Lower leg skin (tissue), 3 donors: ENCODE data around the gene SLC37A1.

Experiments
- POLR2A ChIP-seq, 2 donors: fragments of 450-650 bp; IDR thresholded peaks; one replicate each; pipeline ENCODE4 v1.6.1; 2016 to 2017; ENCODE audit warnings: antibody characterized with exemption in 2 of 2, mild to moderate bottlenecking in 1 of 2, moderate library complexity in 1 of 2
- TF ChIP-seq, protein P1 (sequence below), 3 donors: fragments of 450-650 bp; IDR thresholded peaks; one replicate each; pipeline ENCODE4 v1.5.1; 2016; ENCODE audit warnings: antibody characterized with exemption in 3 of 3, mild to moderate bottlenecking in 3 of 3, moderate library complexity in 2 of 3

- TF ChIP-seq, protein P1, sequence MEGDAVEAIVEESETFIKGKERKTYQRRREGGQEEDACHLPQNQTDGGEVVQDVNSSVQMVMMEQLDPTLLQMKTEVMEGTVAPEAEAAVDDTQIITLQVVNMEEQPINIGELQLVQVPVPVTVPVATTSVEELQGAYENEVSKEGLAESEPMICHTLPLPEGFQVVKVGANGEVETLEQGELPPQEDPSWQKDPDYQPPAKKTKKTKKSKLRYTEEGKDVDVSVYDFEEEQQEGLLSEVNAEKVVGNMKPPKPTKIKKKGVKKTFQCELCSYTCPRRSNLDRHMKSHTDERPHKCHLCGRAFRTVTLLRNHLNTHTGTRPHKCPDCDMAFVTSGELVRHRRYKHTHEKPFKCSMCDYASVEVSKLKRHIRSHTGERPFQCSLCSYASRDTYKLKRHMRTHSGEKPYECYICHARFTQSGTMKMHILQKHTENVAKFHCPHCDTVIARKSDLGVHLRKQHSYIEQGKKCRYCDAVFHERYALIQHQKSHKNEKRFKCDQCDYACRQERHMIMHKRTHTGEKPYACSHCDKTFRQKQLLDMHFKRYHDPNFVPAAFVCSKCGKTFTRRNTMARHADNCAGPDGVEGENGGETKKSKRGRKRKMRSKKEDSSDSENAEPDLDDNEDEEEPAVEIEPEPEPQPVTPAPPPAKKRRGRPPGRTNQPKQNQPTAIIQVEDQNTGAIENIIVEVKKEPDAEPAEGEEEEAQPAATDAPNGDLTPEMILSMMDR (IDR thresholded peaks at IDR 0.05): no peak
- no peak for TF ChIP-seq POLR2A (IDR thresholded peaks at IDR 0.05)
Measured at GRCh38 chr21:42514883-42515228, 1.2 kb downstream of the SLC37A1 start.
